NCI-H1694 (cell line): Measurements from ENCODE around the gene PSMD1.

Experiments
- DNase-seq: peaks from one replicate; lab custom pipeline; 2025; lab: John Stamatoyannopoulos, UW

PSMD1 gene

DNA sequence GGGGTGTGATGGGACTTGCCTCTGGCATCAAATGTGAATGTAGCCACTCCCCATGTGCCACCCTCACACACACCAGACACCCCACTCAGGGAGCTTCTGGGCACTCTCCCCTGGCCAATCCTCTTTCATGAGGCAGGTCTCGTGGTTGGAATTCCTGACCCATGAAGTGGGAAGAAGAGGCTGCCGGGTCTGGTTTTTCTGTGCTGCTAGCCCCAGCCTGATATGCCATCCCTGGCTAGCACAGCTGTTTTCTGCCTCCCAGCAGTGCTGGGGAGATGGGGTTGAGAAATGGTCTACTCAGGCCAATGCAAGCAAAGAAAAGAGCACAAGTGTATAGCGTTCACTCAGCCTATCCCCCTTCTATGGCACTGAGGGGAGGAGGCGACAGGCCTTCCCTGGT, 20.5 kb upstream of the PSMD1 start:
- no peak for DNase-seq

GRCh38 chr2:231036578-231037106, 20.0 kb upstream of the PSMD1 start:
- no peak for DNase-seq

DNA sequence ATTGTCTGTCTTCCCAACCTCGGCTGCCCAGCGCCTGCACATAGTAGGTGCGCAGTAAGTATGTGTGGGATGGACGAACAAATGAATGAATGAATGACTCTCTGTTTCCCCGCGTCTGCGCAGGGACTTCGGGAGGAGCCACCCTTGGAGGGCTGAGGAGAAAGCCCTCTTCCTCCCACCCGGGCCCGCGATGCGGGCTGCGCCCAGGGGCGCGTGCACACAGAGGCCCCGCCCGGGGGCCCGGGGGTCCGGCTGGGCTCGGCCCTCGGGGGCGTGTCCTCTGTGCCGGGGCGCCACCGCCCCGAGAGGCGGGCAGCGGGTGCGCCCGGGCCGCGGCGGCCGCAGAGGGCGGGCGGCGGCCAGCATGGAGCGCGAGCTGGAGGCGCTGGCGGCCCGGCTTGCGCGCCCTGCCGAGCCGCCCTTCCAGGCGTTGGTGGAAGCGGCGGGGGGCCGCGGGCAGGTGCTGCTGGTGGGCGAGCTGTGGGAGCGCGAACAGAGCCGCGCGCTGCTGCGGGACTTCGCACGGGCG, 19.4 kb upstream of the PSMD1 start, which contains the start of gene C2orf72:
TSS of gene C2orf72 (plus strand) at position 322 of the 529 bp plus-strand sequence. CDS start at position 365, 43 bp downstream.
- no peak for DNase-seq

- no peak for DNase-seq
Observed at GRCh38 chr2:231037731-231038482, 18.8 kb upstream of the PSMD1 start.

DNA sequence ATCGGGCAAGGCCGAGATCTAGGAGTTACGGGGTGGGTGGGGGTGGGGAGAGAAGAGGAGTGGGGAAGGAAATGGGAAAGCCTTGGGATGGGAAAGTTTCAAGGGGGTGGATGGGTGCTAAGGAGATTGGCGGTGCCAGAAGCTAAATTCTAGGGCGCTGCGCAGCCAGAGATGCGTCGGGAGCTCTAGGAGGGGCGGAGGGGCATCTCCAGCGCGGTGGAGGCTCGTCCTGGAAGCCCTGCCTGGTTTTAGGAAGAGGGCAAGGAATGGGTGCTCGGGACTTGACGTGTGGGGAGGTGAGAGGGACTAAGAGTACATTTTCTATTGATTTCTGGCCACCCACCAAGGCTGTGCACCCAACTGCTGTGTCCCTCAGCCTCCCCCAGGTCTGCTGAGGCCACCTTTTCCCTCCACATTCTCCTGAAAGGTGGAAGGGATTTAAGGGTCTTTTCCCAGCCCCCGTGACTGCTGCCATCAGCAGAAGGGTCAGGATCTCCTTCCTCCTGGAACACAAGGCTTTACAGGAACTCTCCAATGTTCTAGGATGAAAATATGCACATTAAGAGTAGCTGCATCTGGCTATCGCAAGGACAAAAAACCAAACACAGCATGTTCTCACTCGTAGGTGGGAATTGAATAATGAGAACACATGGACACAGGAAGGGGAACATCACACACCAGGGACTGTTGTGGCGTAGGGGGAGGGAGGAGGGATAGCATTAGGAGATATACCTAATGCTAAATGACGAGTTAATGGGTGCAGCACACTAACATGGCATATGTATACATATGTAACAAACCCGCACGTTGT, 18.0 kb upstream of the PSMD1 start:
- DNase-seq = no peak

DNA sequence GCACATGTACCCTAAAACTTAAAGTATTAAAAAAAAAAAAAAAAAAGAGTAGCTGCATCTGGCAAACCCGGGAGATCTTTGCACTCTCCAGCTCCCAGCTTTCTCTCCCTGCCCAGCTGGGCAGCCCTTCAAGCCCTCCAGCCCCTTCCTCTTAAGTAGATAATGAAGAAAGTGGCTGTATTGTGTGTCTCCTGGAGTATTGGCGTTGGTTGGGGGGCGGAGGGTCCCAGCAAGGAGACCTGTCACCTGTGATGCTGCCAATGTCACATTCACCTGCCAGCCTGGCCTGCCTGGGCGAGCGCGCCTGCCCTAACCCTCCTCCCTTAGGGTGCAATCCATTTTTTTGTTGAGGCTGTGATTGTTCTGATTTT, 17.4 kb upstream of the PSMD1 start:
- no peak for DNase-seq

- DNase-seq = no peak
Observed at GRCh38 chr2:231039821-231040364, 16.8 kb upstream of the PSMD1 start.

DNA sequence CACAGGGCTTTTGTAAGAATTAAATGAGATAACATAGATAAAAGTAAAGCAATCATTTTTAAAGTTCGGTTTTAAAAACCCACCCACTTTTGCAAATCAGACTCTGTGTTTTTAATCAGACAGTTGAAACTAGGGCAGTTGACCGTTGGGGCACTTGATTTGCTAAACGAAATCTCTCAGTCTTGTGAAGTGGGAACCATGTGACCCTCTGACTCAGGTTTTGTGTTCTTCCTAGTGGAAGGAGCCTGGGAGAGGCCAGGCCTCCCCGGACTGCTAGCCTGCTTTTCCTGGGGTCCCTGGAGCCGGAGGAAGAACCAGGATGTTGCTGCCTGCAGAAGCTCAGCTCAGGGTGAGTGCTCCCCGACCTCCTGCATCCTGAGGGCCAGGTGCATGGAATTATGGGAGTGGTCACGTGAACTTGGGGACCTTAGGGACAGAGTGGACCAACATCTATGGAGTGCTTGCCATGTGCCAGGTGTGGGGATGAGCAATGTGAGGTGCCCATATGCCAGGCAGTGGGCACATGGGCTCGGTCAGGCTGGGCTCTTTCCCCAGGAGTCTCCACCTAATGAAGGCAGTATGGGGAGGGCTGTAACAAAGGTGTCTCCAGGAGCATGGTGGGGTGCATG, 15.5 kb upstream of the PSMD1 start:
- DNase-seq = no peak

- DNase-seq = no peak
Observed at GRCh38 chr2:231043796-231044195, 12.9 kb upstream of the PSMD1 start.

DNA sequence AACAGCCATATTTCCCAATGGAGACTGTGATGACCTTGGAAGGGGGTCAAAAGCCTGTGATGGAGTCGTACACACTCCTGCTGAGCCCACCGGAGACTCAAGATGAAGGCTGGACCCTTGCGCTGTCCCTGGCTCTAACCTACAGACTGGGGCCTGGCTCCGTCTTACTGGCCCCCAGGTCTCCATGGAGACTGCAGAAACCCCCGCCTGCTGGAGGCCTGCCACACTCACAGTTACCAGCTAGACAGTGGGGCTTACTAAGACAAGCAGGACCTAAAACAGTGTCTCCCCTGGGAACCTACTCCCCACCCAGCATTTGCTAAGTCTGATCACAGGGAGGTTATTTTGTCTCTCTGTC, 9.8 kb upstream of the PSMD1 start:
- DNase-seq = no peak

- DNase-seq = no peak
Observed at GRCh38 chr2:231047274-231047922, 9.3 kb upstream of the PSMD1 start.

GRCh38 chr2:231047923-231048915, 8.4 kb upstream of the PSMD1 start:
- no peak for DNase-seq

DNA sequence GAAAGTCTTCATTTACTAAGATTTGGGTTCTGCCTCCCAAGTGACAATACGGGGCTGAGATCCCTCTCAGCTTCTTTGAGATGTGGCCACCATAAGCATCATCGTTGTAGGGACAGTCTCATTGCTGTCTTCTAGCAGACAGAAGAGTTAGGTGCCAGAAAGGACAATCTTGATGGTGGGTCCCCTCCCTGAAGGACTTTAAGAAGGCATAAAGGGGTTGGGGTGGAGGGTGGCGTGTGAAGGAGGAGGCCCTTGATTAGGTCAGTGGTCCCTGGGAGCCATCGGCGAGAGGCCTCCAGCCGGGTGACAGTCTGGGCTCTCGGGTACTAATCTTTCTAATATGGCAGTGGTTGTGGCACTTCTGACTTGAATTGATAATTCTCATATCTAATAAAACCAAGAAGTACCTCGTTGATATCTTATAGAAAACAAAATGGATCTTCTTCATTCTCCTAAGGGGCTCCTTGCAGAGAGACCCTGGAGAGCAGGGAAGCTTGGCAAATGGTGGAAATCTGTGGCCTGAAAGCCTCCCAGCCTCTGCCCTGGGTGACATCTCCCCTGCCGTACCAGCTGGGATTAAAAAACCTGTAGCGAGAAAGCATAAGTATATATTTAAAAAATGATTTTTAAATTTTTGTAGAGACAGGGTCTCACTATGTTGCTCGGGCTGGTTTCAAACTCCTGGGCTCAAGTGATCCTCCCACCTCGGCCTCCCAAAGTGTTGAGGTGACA, 7.2 kb upstream of the PSMD1 start:
- DNase-seq = no peak

DNA sequence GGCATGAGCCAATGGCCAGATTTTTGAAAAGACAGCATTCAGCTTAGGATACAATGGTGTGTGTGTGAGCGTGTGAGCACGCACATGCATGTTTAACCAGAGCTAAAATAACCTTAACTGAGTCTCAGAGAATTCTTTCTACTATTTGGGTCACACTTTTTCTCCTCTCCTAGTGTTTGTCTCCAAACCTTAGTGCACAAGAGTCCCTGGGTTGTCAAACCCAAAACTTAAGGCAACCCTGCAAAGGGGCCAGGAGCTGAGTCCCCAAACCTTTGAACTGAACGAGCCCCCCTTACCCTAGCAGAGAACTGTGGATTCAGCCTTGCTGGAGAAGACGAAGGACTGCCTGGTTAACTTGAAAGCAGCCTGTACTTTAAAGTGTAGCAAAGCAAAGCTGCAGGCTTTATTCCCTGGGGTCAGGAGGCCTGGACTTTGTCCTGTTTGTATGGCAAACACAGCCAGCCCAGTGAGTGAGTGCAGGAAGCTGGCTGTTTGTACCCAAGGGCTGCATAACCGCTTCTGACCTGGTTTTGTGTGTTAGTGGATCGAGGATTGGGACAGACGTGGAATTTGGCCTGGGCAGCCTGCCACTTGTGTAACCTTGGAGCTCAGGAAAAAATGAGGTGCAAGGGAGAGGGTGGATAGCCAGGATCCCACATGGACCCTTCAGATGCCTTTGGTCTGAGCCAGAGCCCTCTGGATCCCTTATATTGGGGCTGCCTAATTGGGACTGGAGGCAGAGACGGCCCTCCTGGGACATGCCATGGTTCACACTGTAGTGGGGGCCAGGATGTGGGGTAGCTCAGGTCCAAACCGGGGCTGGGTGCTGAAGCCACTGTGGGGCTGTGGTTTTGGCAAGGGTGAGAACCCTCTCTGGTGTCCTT, 6.4 kb upstream of the PSMD1 start:
- no peak for DNase-seq

- no peak for DNase-seq
Observed at GRCh38 chr2:231051116-231051515, 5.6 kb upstream of the PSMD1 start.

DNA sequence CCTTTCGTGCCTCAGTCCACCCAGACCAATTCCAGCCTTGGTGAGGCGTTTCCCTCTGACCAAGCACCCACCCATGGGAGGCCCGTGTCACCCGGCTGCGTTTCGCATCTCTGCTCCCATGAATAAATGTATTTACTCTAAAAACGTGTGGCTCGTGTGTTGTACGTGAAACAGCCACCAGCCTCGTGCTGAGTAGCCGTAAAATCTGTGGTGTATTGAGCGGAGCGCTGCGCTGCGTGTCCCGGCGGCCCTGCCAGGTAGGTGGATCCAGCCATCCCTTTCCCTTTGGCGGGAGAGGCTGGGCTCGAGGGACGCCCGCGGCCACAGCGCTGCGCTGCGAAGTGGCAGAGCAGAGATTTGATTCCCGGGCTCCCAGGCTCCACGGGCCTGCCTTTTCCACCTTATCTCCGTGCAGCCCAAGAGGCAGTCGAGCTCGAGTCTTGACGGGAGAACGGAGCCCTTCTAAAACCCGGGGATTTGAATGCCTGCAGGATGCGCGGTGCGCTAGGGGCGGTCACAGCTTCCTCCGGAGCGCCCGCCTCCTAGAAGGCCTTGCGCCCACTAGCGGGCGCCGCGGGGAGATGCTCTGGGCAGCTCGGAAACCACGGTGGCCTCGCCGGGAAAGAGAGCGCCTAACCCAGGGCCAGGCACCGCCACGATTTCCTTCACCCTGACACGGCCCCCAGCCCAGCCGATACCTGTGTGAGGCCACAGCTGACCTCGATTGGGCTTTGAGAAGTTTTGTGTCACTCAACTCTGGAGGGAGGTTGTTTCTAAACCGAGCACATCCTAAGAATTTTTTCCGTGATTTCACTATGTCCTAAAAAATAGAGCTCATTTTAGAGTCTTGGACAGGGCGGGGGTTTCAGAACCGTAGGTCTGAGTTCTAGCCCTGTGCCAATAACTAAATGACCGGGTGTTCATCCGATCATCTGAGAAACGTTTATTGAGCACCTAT, 3.9 kb upstream of the PSMD1 start:
- peak; percentile 76 for DNase-seq

DNA sequence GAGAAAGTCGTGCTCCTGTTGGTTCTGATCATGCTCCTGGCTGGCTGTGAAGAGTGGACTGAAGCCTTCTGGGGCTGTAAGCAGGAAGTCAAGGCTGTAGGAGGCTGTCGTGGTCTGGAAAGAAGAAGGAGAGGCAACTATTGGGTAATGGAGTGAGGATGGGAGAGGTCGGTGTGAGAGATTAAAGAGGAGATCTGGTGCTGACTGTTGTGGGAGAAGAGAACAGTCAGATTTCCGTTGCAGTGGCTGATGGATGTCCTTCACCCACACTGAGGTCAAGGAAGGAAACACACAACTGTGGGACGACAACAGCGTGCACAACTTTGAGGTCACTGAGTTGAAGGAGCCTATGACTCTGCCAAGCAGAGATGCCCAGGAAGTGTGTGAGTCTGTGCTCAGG, 2.8 kb upstream of the PSMD1 start:
- DNase-seq = no peak

GRCh38 chr2:231057590-231057989, 923 bp downstream of the PSMD1 start:
- no peak for DNase-seq
